SU-DHL-6 (cell line): ENCODE data around the gene CEP164.

Experiments used
- EZH2phosphoT487 ChIP-seq: fragments of 200-600 bp; sonication (generic), shearing (Covaris generic); conservative IDR thresholded peaks from 2 replicates; pipeline ENCODE4 v1.6.1; 2018; ENCODE audit warnings: mild to moderate bottlenecking, antibody characterized with exemption, low read length, moderate library complexity, mixed read lengths
- TF ChIP-seq, protein P1 (sequence below): fragments of 200-600 bp; sonication (generic); IDR thresholded peaks from one replicate; pipeline ENCODE4 v1.5.1; 2017; ENCODE audit warnings: antibody characterized with exemption, mild to moderate bottlenecking, low read length, moderate library complexity; ENCODE audit not compliant: insufficient read depth, poor library complexity, severe bottlenecking

DNA sequence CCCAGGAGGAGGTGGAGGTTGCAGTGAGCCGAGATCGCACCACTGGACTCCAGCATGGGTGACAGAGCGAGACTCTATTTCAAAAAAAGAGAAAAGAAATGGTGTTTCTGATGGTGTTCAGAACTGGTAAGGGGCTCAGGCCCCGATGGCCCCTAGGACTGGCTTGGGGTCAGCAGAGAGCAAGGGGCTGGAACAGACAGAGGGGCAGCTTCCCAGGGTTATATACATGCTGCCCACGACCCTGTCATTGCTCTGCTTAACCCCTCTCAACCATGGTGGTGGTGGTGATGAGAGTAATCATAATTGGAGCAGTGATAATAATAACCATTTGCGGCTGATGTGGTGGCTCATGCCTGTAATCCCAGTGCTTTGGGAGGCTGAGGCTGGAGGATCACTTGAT lies 79.4 kb downstream of the CEP164 start:
- TF ChIP-seq, protein P1, sequence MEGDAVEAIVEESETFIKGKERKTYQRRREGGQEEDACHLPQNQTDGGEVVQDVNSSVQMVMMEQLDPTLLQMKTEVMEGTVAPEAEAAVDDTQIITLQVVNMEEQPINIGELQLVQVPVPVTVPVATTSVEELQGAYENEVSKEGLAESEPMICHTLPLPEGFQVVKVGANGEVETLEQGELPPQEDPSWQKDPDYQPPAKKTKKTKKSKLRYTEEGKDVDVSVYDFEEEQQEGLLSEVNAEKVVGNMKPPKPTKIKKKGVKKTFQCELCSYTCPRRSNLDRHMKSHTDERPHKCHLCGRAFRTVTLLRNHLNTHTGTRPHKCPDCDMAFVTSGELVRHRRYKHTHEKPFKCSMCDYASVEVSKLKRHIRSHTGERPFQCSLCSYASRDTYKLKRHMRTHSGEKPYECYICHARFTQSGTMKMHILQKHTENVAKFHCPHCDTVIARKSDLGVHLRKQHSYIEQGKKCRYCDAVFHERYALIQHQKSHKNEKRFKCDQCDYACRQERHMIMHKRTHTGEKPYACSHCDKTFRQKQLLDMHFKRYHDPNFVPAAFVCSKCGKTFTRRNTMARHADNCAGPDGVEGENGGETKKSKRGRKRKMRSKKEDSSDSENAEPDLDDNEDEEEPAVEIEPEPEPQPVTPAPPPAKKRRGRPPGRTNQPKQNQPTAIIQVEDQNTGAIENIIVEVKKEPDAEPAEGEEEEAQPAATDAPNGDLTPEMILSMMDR = no peak
- no peak for TF ChIP-seq EZH2phosphoT487
